Kidney glomerular epithelial cell (primary cell): ENCODE data around the gene APOA1.

ENCODE experiments used
- DNase-seq: peaks from one replicate; lab custom pipeline; 2025; lab: John Stamatoyannopoulos, UW

APOA1 gene

DNA sequence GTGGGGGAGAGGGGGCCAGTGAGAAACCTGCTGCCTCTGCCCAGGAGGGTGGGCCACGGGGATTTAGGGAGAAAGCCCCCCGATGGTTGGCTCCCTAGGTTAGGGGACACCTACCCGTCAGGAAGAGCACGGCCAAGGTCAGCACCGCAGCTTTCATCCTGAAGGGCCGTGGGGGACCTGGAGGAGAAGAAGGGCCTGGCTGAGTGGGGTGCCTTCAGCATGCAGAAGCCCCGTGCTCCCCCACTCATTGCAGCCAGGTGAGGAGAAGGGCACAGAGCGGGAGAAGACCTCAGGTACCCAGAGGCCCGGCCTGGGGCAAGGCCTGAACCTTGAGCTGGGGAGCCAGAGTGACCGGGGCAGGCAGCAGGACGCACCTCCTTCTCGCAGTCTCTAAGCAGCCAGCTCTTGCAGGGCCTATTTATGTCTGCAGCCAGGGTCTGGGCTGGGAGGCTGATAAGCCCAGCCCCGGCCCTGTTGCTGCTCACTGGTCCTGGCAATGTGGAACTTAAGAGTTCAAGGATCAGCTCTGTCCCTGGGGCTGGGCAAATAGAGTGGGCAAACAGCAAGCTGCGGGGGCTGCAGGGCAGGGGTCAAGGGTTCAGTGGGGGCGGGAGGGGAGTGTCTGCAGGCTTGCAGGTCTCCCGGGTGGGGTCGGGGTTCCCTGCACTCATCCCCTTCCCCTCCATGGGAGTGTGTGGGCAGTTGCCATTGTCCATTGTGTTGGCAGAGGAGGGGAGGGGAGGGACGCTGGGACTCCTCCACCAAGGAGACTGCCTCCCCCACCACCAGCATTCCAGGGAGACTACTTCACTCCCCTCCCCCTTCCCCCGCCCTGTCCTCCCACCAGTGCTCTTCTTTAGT, at the start of gene APOA1:
TSS of gene APOA1 (minus strand) at position 392 of the 861 bp plus-strand sequence. CDS start at position 157, 235 bp downstream.
- DNase-seq, result peak; percentile 42

DNA sequence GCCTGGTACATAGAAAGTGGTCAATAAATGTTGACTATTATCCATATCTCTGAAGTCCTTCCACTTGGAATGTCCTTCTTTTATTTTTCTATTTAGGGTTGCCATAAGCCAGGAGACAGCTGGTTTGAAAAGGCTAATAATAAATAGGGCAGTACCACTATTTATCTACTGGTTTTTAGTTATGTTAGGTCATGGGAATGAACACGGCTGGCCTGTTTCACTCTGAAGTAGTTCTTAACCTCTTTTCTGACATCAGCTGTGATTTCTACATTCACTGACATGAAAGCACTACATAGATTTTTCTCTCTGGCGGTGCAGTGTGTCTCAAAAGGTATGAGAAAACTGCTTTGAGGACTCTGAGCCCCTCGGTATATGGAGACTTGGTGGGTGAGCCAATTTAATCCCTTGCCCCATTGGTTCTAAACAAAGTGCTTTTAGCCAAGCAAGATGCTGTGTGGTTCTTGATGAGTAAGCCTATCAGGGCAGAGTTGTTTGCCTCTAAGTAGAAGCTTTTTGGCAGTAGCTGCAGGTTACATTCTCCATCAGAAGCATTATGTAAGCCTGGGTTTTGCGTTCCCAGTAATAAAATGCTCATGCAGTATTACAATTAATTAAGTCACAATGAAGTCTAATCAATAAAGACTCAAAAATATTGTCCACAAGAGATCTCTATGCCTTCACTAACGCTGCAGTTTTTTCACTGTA, 48.7 kb upstream of the APOA1 start:
- no peak for DNase-seq

- DNase-seq, result no peak
Observed at GRCh38 chr11:116882386-116882785, 45.0 kb upstream of the APOA1 start.

GRCh38 chr11:116881143-116881542, 43.7 kb upstream of the APOA1 start:
- no peak for DNase-seq

GRCh38 chr11:116879800-116880625, 42.6 kb upstream of the APOA1 start:
- peak; percentile 46 for DNase-seq

DNA sequence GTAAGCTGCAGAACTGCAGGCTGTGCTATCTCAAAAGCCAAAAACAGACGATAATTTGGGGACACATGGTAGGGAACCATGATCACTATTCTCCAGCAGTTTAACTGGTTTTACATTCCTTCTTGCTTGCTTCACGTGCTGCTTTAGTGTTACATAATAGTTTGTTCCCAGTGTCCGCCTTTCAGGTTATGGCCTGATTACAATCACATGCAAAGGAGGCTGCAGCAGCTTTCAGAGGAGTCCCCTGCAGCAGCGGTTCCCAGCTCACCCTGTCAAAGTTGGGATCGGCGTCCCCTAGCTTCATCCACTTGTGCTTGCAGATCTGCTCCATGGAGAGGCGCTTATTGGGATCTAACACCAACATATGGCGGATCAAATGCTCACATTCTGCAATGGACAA, 39.2 kb upstream of the APOA1 start:
- DNase-seq, result no peak

GRCh38 chr11:116875194-116875593, 37.8 kb upstream of the APOA1 start:
- no peak for DNase-seq

- no peak for DNase-seq
Observed at GRCh38 chr11:116874251-116874650, 36.8 kb upstream of the APOA1 start.

GRCh38 chr11:116873381-116873780, 36.0 kb upstream of the APOA1 start:
- DNase-seq, result no peak

DNA sequence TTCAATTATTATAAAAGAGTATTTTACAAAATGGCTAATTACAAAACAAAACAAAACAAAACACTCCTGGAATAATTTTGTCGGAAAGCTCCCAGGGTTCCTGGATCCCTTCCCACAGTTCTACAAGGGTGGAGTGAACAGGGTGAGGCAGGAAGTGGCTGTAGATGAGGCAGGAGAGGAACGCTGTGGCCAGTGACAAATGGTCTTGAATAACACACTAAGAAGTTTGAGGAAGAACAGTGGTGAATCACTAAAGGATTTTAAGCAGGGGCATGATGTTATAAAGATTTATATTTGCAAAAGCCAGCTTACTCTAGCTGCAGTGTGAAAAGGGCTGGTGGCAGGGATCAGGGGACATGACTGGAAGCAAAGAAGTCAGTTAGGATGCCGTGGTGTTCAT, 33.8 kb upstream of the APOA1 start:
- DNase-seq, result no peak

GRCh38 chr11:116870054-116870453, 32.6 kb upstream of the APOA1 start:
- DNase-seq, result no peak

DNA sequence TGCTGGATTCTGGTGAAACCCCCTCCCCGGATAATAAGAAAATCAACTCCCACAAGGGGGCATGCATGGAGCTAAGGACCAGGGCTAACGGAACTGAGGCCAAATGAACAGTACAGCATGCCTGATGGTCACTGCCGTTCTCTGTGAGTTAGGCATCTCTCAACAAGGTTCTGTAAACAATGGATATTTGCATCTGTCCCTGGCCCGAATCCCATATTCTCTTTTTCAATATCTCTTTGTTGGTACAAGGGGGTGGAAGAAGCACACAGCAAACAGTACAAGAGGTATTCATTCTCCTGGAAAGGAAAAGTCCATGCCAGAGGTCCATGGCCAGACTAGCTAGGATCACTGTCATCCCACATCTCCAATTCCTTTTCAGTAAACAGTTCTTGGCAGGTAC, 32.2 kb upstream of the APOA1 start:
- DNase-seq, result no peak

DNA sequence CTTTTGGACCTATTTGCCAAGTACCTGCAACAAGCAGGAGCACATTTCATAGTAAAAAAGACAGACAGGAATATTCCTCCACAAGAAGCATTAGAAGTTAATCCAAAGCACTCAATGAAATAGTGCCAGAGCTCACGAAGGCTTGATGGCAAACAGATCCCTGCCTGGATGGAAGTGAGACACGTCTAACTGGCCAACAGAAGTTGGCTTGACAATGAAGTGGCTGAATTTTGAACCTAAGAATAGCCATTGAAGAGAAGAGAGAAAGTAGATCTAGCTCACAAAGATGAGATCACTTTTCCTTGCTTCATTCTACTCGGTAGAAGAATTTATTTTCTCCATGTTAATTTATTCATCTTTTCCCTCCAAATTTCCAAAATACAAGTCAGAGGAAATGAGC, 30.6 kb upstream of the APOA1 start:
- DNase-seq, result no peak

DNA sequence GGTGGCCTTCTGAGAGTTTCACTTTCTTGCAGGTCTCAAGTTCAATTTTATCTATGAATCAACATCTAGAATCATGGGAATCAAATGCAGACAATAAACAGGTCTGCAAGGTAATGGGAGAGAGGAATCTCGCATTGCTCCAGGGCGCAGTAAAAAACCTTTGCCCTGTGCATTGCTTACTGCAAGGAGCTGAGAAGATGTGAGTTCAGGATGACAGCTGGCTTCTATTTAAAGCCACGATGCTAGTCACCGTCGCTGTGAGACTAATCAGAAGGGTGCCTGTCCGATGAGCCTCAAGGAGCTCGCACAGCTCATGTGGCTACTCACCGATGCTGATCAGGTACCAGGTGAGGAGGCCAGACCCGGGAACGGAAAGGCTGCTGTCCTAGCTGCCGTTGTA, 30.2 kb upstream of the APOA1 start:
- DNase-seq, result no peak

DNA sequence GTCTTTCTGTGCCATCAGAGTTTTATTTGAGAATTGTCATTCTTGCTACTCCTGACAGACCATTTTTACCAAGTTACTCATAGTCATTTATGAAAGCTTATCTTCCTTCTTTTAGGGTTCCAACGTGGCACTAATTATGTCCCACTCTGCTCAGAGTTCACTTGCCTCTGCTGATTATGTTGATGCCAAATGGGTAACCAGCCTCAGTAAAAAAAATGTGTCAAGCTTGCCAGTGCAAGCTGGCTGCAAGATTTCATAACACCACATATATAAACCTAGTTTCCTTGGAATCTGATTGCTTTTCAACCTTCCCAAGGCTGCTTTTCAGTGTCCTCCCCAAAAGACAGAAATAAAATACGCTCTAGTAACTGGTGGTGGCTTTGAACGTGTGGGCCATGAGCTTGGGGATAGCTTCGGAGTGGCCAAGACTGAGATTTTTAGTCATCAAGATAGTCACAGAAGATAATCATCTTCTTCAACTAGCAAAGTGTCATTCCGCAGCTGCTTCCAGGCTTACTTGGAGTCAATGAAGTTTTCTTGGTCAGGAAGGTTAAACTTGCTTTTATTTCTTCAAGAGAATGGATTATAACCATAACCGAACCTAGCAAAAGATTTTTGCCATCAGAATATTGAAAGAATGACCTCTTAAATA, 29.5 kb upstream of the APOA1 start:
- no peak for DNase-seq

DNA sequence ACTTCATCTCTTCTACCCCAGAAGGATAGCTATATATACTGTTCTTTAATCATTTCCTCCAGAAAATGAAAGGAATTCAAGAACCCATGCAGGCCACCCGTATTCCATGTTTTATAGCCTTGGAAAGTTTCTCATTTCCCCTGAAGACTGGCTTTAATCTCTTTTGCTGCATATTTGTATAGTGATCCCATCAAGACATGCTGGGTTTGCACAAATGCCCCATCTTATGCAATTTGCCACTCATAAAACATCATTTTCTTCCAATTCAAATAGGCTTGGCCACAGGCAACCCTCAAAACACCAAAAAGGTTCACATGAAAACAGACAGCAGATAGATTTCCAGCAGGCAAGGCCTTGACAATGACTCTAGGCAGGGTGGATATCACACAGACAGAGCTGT, 28.3 kb upstream of the APOA1 start:
- no peak for DNase-seq

DNA sequence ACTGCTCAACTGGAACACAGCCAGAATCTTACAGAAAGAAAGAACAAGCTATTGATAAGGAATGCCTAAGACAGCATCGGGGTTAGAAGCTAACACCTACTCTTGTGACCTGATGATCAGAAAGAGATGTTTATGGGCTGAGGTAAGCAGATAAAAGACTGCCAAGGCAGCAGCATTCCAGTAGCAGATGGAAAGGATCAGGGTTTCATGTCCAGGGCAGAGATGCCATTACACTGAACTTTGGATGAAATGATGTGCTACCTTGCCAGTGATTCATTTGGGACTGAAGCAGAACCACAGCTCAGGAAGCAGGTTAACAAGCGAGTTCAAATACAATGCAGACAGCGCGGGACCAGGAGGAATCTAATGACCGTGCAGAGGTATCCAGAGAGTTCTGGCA, 27.1 kb upstream of the APOA1 start:
- no peak for DNase-seq

GRCh38 chr11:116862951-116863350, 25.5 kb upstream of the APOA1 start:
- DNase-seq, result no peak

DNA sequence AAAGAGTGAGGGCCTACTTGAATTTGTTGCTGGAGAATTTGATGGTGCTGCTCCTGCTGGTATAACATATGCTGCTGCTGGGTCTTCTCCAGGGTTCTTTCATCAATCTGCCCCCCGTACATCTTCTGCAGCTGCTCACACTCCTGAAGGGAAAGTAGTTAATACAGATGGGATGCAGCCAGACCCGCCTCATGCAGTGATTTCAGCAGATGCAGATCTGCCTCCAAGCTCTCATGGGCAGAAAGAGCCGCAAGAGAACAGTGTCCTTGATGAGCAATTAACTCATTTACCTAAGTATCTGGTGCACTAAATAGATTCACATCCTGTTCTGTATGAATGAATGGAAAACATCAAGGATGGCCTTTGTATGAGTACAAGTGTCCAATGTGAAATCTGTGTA, 24.8 kb upstream of the APOA1 start:
- no peak for DNase-seq

DNA sequence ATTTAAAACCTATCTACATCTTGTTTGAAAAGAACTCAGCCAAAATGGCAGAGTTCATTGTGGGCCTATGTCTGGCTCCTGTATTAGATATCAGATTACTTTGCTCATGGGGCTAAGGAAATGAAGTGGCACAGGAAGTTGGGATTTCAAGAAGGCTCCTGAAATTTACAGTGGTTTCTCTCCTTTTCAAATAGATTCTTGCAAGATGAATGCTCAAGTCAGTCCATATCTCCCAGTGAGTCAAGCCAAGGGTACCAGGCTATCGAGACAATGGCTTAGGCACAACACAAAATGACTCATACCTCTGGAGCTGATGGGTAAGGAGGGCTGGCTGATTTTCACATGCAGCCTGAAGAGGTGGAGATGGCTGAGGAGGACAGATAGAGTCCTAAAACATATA, 24.1 kb upstream of the APOA1 start:
- no peak for DNase-seq

DNA sequence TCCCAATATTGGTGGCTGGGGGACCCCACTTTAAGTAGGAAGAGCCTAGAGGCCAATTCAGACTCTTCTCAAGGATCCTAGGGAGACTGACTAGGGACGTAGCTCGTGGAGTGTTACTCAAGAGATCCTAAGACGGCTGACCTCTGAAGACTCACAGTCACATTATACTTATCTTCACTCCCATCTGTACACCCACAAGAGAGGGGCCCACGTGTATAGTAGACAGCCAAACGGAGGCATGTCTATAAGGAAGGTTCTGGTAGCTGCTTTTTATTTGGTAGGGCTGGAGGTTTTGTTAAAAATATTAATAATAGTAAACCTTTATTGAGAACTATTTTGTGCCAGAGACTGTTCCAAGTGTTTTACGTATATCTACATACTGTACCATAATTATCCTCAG, 22.9 kb upstream of the APOA1 start:
- no peak for DNase-seq

DNA sequence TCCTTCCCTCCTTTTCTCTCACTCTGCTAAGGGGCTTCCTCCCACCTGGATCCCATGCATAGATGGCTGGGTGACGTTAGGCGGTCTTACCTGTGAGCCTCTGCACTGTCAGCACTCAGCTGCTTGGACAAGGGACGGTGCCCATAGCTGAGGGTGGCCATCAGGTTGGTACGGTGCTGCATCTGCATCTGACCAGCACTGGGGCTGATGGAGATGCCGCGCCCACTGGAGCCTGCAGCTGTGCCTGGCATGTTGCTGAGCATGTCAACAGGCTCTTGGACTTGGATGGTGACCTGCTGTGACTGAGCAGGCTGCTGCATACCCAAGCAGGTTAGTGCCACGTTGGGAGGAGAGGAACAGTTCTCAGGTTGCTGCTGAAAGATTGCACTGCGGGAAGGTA, 21.8 kb upstream of the APOA1 start:
- no peak for DNase-seq
